ENCODE results near the gene SETD3.

- no peak for TF ChIP-seq CTCF (IDR thresholded peaks at IDR 0.05)
- TF ChIP-seq EZH2 (IDR thresholded peaks at IDR 0.05; ENCODE audit: borderline replicate concordance, insufficient read depth, low read depth, low read length, poor library complexity, severe bottlenecking): no peak
Measured at GRCh38 chr14:99512571-99513182, 32.0 kb upstream of the SETD3 start.
